ENCODE results near the gene SUPT3H.
A peak's percentile ranks its signal among the peaks of the same experiment; 100 is the strongest.

SUPT3H gene

DNA sequence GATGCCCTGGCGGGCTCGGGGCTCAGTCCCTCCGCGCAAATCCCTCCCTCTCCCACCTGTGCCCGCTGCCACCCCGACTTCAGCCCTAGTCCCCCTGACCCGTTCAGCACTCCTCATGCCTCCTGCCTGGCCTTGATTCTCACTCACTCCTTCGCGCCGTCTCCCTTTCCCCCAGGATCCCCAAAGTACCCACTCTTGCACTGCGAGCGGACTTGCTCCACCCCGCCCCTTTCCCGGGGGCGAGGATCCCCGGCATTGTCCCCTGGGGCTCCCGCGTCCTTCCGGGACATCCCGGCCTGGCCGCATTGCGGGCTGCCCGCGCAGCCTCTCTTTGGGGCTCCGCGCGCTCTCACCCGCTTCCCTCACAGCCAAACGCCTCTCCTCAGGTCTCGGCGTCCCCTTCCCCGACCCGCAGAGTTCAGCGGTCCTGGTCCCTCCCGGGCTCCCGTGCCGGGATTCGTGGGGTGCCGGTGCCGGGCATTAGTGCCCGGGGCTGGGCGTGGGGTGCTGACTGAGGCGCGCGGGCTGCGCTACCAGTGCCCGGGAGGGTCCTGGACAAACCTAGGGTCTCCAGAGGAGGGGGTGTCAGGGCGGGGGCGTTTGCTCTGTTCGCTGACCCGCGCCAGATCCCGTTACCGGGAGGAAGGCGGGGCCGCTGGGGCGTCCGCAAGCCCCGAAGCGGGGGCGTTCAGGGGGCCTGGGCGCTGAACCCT is 45.5 kb upstream of the SUPT3H start:
- Histone ChIP-seq H3K36me3 (ENCODE audit: control insufficient read depth in 1 of 2, insufficient read depth in 2 of 2, low read length in 2 of 2) (no peaks in the 10 kb centered on the region), H3K4me2 (ENCODE audit: low read length) (peak overlapping the region; percentile 98), H4K12ac (ENCODE audit: low read depth, low read length) (peak overlapping the region; percentile 64), H3K9ac (ENCODE audit: low read length) (peak overlapping the region; percentile 85), H3K4ac (ENCODE audit: low read depth, low read length) (peak overlapping the region; percentile 76), H3K79me2 (ENCODE audit: control insufficient read depth, insufficient read depth, low read length, poor library complexity) (peaks cover 5% of the 10 kb centered on the region), H3K9me3 (ENCODE audit: insufficient read depth, low read depth, low read length) (no peaks in the 10 kb centered on the region), H3K23ac (ENCODE audit: low read length) (no peak overlapping the region), H3K27me3 (ENCODE audit: insufficient read depth, low read length) (peaks cover 25% of the 10 kb centered on the region), H3K4me1 (ENCODE audit: control insufficient read depth in 1 of 2, insufficient read depth in 2 of 2, low read length in 2 of 2) (peaks cover 11 to 17% of the 10 kb centered on the region in 2 experiments), H3K79me1 (ENCODE audit: low read length) (peaks cover 21% of the 10 kb centered on the region), H2BK12ac (ENCODE audit: low read length) (peak overlapping the region; percentile 43), H2AK5ac (ENCODE audit: low read length) (no peak overlapping the region), H2BK5ac (ENCODE audit: low read depth, low read length, poor library complexity) (peak overlapping the region; percentile 39), H2BK120ac (ENCODE audit: insufficient read depth, low read length, poor library complexity) (peak overlapping the region; percentile 82), H3K14ac (ENCODE audit: low read length) (peak overlapping the region; percentile 94), H3K4me3 (ENCODE audit: low read depth, low read length) (peak overlapping the region; percentile 80), H2AFZ (ENCODE audit: insufficient read depth, low read length, poor library complexity) (peak overlapping the region; percentile 68), H3K18ac (ENCODE audit: low read length) (peak overlapping the region; percentile 97), H4K8ac (ENCODE audit: low read depth, low read length) (peak overlapping the region; percentile 78), H4K91ac (ENCODE audit: low read depth, low read length) (peak overlapping the region; percentile 86), H3K27ac (ENCODE audit: low read depth, low read length) (no peak overlapping the region)
- no peak for DNase-seq
- no CpG with 5 or more reads among the region's 62 CpGs for WGBS (ENCODE audit: extremely low coverage, insufficient coverage, insufficient read length)

DNA sequence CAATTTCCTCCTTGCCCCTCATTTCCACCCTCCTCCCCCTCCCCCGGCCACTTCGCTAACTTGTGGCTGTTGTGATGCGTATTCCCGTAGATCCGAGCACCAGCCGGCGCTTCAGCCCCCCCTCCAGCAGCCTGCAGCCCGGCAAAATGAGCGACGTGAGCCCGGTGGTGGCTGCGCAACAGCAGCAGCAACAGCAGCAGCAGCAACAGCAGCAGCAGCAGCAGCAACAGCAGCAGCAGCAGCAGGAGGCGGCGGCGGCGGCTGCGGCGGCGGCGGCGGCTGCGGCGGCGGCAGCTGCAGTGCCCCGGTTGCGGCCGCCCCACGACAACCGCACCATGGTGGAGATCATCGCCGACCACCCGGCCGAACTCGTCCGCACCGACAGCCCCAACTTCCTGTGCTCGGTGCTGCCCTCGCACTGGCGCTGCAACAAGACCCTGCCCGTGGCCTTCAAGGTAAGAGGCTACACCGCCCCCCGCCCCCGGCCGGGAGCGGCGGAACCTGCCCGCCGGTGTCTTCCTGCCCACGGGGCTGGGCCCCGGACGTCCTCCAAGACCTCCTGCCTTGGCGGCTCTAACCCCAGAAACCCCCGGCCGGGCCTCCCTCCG is 44.9 kb upstream of the SUPT3H start:
- no peak overlapping the region for H3K23ac ChIP-seq (ENCODE audit: low read length)
- no peaks in the 10 kb centered on the region for H3K9me3 ChIP-seq (ENCODE audit: insufficient read depth, low read depth, low read length)
- H3K4me2 ChIP-seq (ENCODE audit: low read length) = peak overlapping the region; percentile 98
- H2BK120ac ChIP-seq (ENCODE audit: insufficient read depth, low read length, poor library complexity) = peak overlapping the region; percentile 9
- no peak overlapping the region for H2AK5ac ChIP-seq (ENCODE audit: low read length)
- H3K79me1 ChIP-seq (ENCODE audit: low read length) = peaks cover 21% of the 10 kb centered on the region
- no peaks in the 10 kb centered on the region for H3K36me3 ChIP-seq (ENCODE audit: control insufficient read depth in 1 of 2, insufficient read depth in 2 of 2, low read length in 2 of 2)
- H3K4me3 ChIP-seq (ENCODE audit: low read depth, low read length) = peak overlapping the region; percentile 80
- peak overlapping the region; percentile 86 for H4K91ac ChIP-seq (ENCODE audit: low read depth, low read length)
- H3K18ac ChIP-seq (ENCODE audit: low read length) = peak overlapping the region; percentile 97
- H4K8ac ChIP-seq (ENCODE audit: low read depth, low read length) = peak overlapping the region; percentile 78
- H3K4me1 ChIP-seq (ENCODE audit: control insufficient read depth in 1 of 2, insufficient read depth in 2 of 2, low read length in 2 of 2) = peaks cover 11 to 17% of the 10 kb centered on the region in 2 experiments
- H2BK5ac ChIP-seq (ENCODE audit: low read depth, low read length, poor library complexity) = no peak overlapping the region
- no peak overlapping the region for H2BK12ac ChIP-seq (ENCODE audit: low read length)
- H3K27me3 ChIP-seq (ENCODE audit: insufficient read depth, low read length) = peaks cover 25% of the 10 kb centered on the region
- peak in 1 of 2 donors; percentile 47 for DNase-seq
- H2AFZ ChIP-seq (ENCODE audit: insufficient read depth, low read length, poor library complexity) = peak overlapping the region; percentile 68
- peak overlapping the region; percentile 94 for H3K14ac ChIP-seq (ENCODE audit: low read length)
- no peak overlapping the region for H3K27ac ChIP-seq (ENCODE audit: low read depth, low read length)
- H3K79me2 ChIP-seq (ENCODE audit: control insufficient read depth, insufficient read depth, low read length, poor library complexity) = peaks cover 5% of the 10 kb centered on the region
- H3K4ac ChIP-seq (ENCODE audit: low read depth, low read length) = no peak overlapping the region
- H4K12ac ChIP-seq (ENCODE audit: low read depth, low read length) = peak overlapping the region; percentile 64
- H3K9ac ChIP-seq (ENCODE audit: low read length) = peak overlapping the region; percentile 85
- no CpG with 5 or more reads among the region's 55 CpGs for WGBS (ENCODE audit: extremely low coverage, insufficient coverage, insufficient read length)

DNA sequence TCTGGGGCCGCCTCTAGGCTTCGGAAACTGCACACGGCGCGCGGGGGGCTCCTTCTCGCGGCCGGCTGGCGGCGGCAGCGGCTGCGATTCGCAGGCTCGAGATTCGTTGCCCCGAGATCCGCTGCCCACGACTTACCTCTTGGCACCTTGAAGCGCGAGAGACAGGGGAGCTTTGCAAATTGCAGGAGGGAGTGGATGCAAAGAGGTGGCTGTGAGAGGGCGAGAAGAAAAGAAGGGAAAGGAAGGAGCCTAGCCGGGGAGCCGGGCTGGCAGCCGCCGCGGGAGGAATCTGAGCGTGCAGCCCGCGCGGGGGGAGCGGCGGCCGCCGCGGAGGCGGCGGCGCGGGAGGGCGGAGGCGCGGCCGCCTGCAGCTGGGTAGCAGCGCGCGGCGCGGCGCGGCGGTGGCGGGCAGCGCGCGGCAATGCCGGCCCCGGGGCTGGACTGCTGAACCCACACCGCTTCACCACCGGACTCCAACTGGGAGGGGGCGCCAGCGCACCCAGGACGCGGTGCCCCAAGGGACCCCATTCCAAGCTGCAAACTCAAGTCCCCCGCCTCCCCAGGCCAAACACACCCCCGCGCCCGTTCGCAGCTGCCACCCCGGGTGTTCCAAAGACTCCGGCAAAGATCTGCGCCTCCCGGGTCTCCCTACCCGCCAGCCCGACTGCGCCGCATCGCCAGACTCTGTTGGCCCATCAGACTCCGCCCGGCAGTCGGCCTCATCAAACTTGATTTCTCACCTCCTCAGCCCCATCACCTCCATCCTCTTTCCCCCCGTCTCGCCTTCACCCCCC is 44.2 kb upstream of the SUPT3H start:
- no peaks in the 10 kb centered on the region for H3K36me3 ChIP-seq (ENCODE audit: control insufficient read depth in 1 of 2, insufficient read depth in 2 of 2, low read length in 2 of 2)
- H4K8ac ChIP-seq (ENCODE audit: low read depth, low read length) = peak overlapping the region; percentile 2
- peak overlapping the region; percentile 52 for H2AFZ ChIP-seq (ENCODE audit: insufficient read depth, low read length, poor library complexity)
- H3K23ac ChIP-seq (ENCODE audit: low read length) = no peak overlapping the region
- no CpG with 5 or more reads among the region's 83 CpGs for WGBS (ENCODE audit: extremely low coverage, insufficient coverage, insufficient read length)
- peak overlapping the region; percentile 30 for H3K4ac ChIP-seq (ENCODE audit: low read depth, low read length)
- no peak overlapping the region for H2AK5ac ChIP-seq (ENCODE audit: low read length)
- peak overlapping the region; percentile 76 for H3K9ac ChIP-seq (ENCODE audit: low read length)
- peak overlapping the region; percentile 80 for H3K4me3 ChIP-seq (ENCODE audit: low read depth, low read length)
- H2BK12ac ChIP-seq (ENCODE audit: low read length) = peak overlapping the region; percentile 85
- peaks cover 25% of the 10 kb centered on the region for H3K27me3 ChIP-seq (ENCODE audit: insufficient read depth, low read length)
- H3K9me3 ChIP-seq (ENCODE audit: insufficient read depth, low read depth, low read length) = no peaks in the 10 kb centered on the region
- H3K14ac ChIP-seq (ENCODE audit: low read length) = peak overlapping the region; percentile 17
- peaks cover 11 to 17% of the 10 kb centered on the region in 2 experiments for H3K4me1 ChIP-seq (ENCODE audit: control insufficient read depth in 1 of 2, insufficient read depth in 2 of 2, low read length in 2 of 2)
- peaks cover 21% of the 10 kb centered on the region for H3K79me1 ChIP-seq (ENCODE audit: low read length)
- H4K91ac ChIP-seq (ENCODE audit: low read depth, low read length) = peak overlapping the region; percentile 61
- H4K12ac ChIP-seq (ENCODE audit: low read depth, low read length) = no peak overlapping the region
- peak overlapping the region; percentile 98 for H3K4me2 ChIP-seq (ENCODE audit: low read length)
- peak overlapping the region; percentile 47 for H2BK120ac ChIP-seq (ENCODE audit: insufficient read depth, low read length, poor library complexity)
- H2BK5ac ChIP-seq (ENCODE audit: low read depth, low read length, poor library complexity) = no peak overlapping the region
- H3K27ac ChIP-seq (ENCODE audit: low read depth, low read length) = peak overlapping the region; percentile 28
- peak overlapping the region; percentile 86 for H3K18ac ChIP-seq (ENCODE audit: low read length)
- H3K79me2 ChIP-seq (ENCODE audit: control insufficient read depth, insufficient read depth, low read length, poor library complexity) = peaks cover 5% of the 10 kb centered on the region
- DNase-seq = peak in 1 of 2 donors; percentile 55

Measured in trophoblast cell (in vitro differentiated cells and primary cell).